GM19240 (cell line): Measurements from ENCODE around the gene LIMCH1.
"Not testable (repeated sequence)": the region's sequence is repeated elsewhere in the genome, so short reads cannot be mapped to it uniquely, and the experiment has no call there.

ENCODE experiments used
- DNase-seq: peaks from one replicate; pipeline ENCODE4 v3.0.0; 2011; ENCODE audit warnings: low spot score; ENCODE audit not compliant: insufficient read length

Gene LIMCH1

DNA sequence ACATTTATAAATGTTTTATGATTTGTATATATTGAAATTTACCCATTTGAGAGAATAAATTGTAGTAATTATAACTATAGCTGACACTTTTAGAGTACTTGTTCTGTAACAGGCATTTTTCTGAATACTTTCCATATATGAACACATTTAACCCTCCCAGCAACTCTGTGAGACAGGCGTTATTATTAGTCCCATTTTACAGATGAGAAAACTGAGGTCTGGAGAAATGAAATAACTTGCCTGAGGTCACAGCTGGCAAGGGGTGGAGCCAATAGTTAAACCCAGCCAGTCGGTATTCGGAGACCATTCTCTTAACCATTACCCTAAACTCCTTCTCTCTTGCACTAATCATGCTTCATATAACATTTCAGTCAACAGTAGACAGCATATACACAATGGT is 72.5 kb downstream of the LIMCH1 start:
- DNase-seq, result no peak

DNA sequence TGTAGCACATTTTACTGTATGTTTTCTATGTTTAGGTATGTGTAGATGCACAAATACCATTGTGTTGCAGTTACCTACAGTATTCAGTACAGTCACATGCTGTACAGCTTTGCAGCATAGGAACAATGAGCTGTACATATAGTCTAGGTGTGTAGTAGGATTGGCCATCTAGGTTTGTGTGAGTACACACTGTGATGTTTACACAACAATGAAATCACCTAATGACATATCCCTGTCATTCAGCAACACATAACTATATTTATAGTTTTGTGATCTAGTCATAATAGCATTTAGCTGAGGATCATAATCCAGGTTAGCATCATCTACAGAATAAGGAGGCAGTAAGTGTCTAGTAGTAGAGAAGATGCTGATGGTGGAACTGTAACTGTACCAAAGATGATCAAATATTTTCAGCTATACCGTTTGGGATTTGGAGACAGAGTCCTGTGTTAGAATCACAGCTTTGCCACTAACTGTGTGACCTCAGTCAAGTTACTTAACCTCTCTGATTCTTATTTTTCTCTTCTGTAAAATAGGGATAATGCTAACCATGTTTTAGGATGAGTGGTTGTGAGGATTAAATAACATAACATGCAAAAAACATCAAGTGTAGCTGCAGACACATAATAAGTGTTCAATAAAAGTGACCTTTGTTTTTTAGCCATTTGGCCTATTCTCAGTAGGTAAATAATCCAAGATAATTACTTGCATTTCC is 73.3 kb downstream of the LIMCH1 start:
- no peak for DNase-seq

DNA sequence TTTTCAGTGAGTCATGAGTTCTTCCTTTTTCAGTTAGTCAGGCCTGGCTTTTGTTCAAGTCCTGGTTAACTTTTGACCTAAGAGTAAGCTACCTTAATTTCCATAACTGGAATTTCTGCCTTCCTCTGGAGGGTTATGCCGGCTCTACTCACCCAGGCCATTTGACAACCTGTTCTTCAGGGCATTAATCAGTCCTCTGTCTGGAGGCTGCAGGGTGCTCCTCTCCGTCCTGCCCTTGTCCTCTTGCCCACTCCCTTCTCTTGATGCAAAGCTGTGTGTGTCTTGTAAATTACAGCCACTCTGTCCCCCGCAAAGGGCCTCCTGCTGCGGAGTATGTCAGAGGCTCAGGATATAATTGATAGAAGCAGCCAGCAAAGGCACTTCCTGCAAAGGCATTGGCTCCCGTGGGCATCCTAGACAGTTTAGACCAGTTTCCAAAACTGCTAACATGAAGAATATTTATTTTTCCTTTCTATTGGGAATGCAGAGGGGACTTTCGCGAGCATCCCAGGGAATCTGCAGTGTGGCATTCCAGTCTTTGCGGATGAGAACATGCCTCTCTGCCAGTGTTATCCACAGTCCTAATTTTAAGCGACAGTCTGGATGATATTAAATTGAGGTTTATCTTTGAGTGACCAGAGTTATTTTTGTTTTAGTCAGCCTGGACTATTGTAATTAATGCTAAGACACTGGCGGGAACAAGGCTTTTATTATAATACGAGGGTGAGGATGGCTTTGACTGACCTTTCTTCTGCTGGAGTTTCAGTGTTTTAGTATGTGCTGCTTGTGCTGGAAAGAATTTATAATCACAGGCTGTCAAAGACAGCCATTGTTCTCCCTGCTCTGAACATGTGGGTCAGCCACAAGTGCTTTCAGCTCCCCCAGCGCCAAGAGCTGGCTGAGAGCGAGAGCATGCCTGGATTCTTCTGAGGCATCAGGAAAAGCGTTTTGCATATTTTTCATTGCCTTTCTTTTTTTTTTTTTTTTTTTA is 74.2 kb downstream of the LIMCH1 start:
- no peak for DNase-seq

DNA sequence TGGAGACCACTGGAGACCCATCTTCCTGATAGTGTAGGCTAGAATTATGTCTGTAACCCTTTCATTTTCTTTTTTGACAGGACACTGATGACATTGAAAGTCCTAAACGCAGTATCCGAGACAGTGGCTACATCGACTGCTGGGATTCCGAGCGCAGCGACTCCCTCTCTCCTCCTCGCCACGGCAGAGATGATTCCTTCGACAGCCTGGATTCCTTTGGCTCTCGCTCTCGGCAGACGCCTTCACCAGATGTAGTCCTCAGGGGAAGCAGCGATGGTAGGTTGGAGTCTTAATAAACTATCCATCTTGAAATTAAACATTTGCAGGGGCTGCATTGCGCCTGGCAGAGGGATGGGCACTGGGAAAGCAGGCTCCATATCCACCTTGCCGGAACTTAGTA is 75.4 kb downstream of the LIMCH1 start:
- DNase-seq, result no peak

DNA sequence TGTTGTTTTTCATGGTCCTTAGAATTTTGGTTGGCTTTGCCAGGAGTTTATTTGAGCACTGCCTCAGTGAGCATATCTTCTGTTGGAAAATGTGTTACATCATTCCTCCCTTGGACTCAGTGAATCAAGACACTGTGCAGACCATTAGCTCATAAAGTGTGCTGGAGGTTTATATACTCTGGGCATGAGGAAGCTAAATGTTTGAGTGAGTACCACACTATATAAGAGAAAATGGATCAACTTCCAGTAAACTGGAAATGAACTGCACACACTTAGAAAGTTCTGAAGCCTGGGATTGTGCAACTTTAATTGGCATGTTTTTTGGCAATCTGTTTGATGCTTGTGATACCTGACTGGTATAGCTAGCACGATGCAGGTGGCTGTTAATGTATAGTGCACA is 75.9 kb downstream of the LIMCH1 start:
- no peak for DNase-seq

DNA sequence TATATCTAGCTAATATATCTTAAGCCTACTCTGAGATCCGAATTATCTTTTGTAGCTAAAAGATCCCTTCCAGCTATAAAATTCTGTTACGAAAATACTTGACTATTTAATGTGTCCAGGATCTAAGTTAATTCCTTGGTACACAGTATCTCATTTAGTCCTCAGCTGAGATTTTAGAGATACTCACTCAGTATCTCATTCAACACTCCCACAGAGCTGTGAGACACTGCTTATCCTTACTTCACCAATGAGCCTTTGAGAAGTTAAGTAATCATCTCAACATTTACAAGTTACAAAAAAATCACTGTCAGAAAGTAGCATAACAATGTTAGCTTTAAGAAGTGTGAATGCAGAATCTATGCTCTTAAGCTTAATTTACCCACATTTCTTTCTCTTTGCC is 76.6 kb downstream of the LIMCH1 start:
- DNase-seq, result no peak

DNA sequence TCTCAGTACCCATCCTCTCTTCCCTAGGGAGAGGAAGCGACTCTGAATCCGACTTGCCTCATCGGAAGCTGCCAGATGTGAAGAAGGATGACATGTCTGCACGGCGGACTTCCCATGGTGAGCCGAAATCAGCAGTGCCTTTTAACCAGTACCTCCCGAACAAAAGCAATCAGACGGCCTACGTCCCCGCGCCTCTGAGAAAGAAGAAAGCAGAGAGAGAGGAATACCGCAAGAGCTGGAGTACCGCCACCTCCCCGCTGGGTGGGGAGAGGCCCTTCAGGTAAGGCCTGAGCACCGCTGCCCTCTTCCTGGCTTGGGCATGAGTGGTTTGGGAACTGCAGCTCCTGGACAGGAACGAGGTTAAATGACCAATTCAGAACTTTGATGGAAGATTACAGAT is 81.2 kb downstream of the LIMCH1 start:
- DNase-seq, result no peak

DNA sequence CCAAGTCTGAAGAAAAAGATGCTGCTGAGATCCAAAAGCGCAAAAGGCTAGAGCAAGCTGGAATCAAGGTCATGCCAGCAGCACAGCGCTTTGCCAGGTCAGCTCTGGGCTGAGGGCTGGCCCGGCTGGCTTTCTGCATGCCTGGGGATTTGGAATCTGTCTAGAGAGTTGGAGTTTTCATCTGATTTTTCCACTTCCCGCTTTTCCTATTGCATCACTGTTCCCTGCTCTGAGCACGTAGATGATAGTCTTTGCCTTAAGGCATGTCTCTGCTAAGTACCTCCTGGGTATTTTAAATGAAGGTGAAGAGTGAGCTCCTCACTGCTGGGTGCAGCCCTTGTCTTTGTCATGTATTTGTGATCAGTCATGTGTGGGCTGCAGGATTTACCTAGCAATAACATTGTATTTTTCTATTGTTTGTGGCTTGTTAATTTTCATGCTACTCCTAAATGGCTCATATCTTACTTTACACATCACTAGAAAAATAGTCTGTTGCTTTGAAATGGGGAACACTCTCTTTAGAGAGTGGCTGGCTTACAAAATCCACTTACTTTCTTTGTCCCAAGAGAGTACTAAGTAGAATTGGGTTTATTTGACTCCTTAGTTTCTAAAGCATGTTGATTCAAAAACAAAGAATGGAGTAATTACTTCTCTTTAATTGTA is 82.8 kb downstream of the LIMCH1 start:
- DNase-seq, result no peak

DNA sequence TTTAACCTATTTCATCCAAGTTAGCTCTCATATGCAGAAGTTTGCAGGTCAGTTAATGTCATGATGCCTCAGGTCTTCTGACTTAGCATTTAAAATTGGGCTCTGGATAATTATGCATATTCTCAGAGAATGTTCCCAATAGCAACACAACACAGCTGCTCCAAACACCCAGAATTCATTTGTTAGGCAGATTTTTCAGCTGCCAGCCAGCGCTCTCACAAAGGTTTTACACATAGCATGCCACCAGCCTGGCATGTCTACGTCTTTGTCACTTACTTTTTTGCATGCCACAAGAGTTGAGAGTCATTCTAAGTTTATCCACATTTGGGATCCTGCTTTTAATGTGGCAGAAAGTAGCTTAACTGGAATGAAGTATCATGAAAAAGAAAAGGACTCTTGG is 84.8 kb downstream of the LIMCH1 start:
- no peak for DNase-seq

DNA sequence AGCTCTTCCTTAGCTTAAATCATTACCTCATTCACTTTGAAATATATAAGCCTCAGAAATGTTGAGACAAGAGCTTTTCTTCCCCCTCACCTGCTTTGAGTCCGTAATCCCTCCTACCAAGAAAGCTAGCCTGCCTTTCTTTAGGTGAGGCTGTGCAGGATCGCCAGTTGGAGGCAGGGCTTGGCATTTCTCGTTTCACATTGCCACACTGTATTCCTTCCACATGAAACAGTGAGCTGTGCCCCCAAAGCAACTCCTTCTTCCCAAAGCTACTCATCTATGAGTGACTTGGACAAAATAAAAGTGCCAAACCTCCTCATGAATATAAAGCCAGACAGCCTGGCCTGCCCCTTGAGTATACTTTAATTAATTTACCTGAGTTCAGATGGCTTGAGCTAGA is 86.8 kb downstream of the LIMCH1 start:
- no peak for DNase-seq

DNA sequence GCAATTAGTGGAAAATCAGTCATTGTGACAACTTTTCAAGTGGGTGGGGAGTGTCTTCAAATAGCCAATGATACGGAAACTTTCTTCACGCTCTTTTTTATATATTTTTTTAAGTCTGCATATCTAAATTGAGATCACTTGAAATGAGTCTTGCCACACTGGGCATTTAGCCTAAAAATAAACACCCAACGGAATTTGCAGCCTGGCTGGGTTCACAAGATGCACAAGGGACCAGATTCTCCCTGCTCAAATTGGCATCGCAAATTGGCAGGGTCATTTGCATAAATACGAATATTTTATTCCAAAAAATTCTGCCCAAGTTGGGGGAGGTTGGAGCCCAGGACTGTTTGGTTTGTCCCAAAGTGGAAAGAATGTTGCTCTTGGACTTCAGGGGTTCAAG is 87.6 kb downstream of the LIMCH1 start:
- DNase-seq, result no peak

DNA sequence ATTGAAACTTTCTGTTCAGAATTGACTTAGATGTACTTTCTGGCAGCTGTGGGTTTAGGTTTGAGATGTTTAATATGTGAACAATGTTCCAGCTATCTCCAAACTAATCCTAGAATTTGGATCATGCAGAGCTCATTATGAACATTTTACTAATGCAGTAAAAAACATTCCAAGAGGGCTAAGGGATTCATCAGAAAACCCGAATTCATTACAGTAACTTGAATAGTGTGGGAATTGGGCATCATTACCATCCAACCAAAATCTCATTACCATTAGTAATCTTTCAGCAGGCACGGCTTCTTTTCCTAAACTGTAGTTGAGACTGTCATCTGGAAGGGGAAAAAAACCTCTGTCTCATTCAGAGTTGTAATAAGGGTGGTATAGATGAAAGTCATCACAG is 91.0 kb downstream of the LIMCH1 start:
- DNase-seq, result no peak

DNA sequence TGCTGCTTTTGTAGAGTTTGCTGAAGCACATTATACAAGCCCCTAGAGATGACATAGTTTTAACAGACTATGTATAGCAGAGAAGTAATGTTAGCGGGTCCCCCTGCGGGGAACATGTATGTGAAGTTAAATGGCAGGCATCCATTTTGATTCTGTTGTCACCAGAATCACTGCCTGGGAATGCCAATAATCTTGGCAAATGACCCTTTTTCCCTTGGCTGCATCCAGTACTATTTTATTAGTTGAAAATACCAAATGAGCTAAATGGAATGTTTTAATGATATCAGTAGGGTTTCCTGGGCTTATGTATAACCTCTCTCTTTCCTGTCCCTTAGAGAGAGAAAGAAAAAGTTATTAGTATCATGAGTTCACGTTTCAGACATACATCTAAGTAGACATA is 93.6 kb downstream of the LIMCH1 start:
- no peak for DNase-seq

DNA sequence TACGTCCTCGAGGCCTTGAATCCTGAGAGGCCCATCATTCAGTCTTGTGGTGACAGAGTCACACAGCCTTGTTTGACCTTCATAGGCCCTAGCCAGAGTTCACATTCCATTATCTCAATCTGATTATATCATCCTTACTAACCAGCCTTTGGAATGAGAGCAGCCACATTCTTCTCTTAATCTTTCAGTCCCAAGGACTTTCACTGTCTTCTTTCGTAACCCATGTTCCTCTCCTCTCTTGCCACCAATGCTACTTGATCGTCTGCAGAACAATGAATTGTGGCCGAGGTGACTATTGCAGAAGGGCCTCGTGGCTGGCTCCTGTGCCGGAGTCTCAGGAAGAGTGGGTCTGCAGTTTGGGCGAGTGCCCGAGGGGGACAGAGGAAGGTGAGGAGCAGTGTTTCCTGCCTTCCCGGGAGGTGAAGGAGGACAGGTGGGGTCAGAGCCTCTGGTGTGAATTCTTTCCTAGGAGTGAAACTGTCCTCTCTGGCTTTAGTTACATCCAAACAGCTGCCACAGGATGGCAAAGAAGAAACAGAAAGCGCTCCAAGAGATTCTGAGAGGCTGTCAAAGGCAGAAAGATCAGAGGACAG is 94.6 kb downstream of the LIMCH1 start:
- DNase-seq, result no peak

DNA sequence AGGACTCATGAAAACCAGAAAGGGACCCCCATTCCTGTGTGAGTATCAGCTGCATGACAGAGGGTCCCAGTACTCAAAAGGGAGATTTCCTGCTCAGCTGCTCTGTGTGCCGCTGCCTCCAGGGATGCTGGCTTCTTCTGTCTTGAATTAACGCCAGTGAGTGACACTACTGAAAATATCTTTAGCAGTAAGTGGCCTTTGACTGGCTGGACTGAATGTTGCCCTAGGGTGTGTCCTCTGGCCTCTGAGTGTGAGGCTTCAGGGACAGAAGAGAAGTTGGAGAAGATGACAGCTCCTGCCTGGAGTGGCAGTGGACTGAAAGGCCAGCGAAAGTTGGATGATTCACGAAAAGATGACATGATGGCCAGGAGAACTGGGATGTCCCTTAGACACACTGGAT is 95.4 kb downstream of the LIMCH1 start:
- no peak for DNase-seq

DNA sequence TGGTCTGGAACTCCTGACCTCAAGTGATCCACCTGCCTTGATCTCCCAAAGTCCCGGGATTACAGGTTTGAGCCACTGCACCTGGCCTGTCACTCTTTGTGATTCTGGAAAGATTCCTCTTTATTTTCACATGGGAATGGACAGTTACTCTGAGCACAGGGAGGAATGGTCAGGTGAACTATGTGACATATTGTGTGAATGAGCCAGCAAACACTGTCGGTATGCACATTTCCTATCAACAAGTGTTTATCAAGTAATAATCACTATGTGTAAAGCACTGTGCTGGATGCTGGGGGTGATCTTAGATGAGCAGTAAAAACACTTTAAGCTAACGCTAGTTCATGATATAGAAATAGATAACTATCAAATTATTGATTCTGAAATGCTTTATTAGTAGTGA is 97.5 kb downstream of the LIMCH1 start:
- DNase-seq, result no peak

DNA sequence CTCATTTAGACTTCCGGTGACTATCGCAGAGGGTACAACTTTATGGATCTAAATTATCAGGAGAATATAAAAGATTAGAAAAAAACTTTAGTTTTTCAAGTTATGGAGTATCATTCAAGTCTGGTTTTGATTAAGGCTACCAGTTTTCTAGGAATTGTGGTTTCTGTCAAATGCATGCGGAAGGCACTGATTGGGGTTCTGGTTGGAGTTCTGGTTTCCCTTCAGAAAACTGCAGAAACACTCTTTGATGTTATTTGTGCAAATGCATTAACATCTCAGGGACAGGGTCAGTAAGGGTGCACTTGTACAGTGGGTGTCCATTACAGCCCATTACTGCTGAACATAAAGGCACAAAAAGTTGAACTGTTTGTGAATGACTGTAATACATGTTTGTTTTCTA is 100.2 kb downstream of the LIMCH1 start:
- no peak for DNase-seq

DNA sequence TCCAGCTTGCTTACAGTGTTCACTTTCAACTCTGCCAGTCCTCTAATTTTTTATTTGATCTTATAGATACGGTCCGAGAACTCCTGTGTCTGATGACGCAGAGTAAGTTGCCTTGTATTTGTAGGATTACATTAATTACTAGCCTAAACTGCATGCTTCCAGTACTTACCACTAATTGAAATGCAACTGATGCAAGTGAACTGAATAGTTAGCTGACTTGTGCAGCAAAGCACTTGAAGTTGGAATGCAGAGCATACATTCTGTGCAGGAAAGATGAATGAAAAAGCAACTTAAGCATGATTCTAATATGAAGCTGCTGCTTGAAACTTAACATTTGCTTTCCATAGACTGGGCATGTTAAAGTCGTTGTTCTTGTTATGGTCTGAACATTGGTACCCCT is 100.9 kb downstream of the LIMCH1 start:
- DNase-seq, result no peak

DNA sequence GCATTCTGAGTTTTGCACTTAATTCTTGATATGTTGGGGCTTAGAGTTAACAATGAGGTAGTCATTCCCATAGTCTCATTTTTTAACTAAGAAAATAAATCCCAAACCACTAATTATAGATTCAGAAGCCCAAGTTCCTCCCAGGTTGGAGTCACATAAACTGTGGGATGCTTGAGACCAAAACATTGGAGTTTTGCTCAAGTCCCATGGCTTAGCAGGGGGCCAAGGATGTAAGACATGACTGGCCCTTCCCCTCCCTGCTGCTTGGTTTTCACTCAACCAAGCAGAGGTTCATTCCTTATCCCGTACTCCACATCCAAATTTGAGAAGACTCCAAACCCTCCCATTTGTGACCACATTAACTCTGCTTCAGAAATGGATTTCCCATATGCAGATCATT is 101.3 kb downstream of the LIMCH1 start:
- DNase-seq, result no peak

DNA sequence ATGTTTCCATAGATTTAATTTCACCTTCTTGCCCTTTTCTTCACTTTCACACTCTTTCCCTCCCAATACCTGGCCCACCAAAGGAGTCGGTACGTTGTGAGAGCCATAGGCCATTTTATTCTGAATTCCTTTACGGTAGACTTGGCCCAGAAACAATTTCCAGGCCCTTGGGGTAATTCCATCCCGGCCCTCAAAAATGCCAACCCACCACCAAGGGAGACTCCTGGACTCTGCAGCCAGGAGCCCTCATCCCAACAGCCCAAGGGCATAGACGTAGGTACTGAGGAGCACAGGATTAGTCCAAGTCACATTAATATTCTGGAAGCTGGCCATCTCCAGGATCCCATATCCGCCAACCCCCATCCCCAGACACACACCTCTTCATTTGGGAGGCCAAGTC is 102.9 kb downstream of the LIMCH1 start:
- no peak for DNase-seq

DNA sequence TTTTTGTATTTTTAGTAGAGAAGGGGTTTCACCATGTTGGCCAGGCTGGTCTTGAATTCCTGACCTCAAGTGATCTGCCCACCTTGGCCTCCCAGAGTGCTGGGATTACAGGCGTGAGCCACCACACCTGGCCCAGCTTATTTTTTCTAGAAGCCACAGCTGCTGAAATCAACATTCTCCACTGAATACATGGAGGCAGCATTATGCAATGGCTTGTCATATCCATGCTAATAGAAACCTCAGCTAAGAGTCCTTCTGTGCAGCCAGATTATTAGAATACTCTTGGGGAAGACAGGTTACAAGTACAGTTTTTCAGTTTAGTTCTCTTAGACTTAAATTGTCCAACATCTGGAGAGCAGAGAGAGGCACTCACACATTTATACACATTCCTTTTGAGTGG is 104.8 kb downstream of the LIMCH1 start:
- DNase-seq, result not testable (repeated sequence)

DNA sequence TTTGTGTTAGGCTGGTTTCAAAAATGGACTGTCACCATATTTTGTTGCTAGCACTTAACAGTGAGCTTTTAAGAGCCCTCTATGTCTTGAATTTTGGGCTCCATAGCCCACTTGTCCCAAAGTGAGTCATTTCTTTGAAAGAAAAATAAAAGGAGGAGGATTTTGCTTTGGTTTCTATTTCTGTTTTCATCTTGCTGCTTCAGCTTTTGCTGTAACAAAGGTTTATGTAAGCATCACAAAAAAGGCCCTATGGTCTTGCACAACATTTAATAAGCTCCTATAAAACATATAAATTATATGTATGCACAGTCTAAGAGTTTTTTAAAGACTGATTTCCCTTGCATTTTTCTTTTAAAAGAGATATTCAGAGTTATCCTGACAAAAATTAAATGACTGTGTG is 105.4 kb downstream of the LIMCH1 start:
- DNase-seq, result no peak
